GM20000 (cell line): ENCODE results near the gene CDH26.
"Not testable (repeated sequence)": the region's sequence is repeated elsewhere in the genome, so short reads cannot be mapped to it uniquely, and the experiment has no call there.

Experiments used
- DNase-seq: peaks from one replicate; pipeline ENCODE4 v3.0.0; 2012; ENCODE audit warnings: low spot score
- TF ChIP-seq, protein P1 (sequence below): IDR thresholded peaks from 2 replicates; pipeline ENCODE4 v1.5.1; 2012; ENCODE audit warnings: mild to moderate bottlenecking, control low read depth; ENCODE audit errors: extremely low read depth, missing control alignments

CDH26 gene

GRCh38 chr20:59949911-59950310 lies 8.3 kb upstream of the CDH26 start:
- TF ChIP-seq, protein P1, sequence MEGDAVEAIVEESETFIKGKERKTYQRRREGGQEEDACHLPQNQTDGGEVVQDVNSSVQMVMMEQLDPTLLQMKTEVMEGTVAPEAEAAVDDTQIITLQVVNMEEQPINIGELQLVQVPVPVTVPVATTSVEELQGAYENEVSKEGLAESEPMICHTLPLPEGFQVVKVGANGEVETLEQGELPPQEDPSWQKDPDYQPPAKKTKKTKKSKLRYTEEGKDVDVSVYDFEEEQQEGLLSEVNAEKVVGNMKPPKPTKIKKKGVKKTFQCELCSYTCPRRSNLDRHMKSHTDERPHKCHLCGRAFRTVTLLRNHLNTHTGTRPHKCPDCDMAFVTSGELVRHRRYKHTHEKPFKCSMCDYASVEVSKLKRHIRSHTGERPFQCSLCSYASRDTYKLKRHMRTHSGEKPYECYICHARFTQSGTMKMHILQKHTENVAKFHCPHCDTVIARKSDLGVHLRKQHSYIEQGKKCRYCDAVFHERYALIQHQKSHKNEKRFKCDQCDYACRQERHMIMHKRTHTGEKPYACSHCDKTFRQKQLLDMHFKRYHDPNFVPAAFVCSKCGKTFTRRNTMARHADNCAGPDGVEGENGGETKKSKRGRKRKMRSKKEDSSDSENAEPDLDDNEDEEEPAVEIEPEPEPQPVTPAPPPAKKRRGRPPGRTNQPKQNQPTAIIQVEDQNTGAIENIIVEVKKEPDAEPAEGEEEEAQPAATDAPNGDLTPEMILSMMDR: no peak
- no peak for DNase-seq

- TF ChIP-seq, protein P1: no peak
- no peak for DNase-seq
Measured at GRCh38 chr20:59954718-59955117, 3.5 kb upstream of the CDH26 start.

- TF ChIP-seq, protein P1: no peak
- no peak for DNase-seq
Measured at GRCh38 chr20:59955131-59955796, 3.0 kb upstream of the CDH26 start.

DNA sequence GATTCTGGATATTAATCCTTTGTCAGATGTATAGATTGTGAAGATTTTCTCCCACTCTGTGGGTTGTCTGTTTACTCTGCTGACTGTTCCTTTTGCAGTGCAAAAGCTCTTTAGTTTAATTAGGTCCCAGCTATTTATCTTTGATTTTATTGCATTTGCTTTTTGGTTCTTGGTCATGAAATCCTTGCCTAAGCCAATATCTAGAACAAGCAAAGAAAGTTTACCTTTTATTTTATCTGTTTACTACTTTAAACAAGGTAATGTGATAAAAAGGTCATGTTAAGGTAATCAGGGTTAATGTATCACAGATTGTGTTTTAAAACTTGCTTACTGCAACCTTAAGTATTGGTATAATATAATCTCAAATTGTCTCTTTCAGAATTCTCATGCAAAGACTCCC lies 655 bp upstream of the CDH26 start:
- not testable (repeated sequence) for DNase-seq

DNA sequence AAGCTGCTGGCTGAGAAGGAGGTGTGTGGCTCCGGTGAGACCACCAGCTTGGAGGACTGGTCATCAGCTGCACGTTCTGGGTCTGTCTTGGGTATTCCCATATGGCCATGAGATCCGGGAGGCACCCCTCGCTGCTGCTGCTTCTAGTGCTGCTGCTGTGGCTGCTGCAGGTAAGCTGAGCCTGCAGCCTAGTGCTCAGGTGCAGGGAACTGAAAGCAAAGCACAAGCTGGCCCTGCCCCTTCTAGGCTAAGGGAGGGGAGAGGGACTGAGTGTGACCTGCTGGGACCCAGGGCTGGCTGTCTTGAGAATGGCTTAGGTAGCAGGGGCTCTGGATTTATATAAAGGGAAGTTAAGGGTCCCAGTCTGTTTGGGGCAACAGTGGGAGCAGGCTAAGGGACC lies 403 bp downstream of the CDH26 start:
- DNase-seq: no peak
- TF ChIP-seq, protein P1: no peak

GRCh38 chr20:59961423-59961822 lies 3.2 kb downstream of the CDH26 start:
- TF ChIP-seq, protein P1: no peak
- no peak for DNase-seq

GRCh38 chr20:59962155-59962554 lies 3.9 kb downstream of the CDH26 start:
- no peak for DNase-seq
- TF ChIP-seq, protein P1: no peak

DNA sequence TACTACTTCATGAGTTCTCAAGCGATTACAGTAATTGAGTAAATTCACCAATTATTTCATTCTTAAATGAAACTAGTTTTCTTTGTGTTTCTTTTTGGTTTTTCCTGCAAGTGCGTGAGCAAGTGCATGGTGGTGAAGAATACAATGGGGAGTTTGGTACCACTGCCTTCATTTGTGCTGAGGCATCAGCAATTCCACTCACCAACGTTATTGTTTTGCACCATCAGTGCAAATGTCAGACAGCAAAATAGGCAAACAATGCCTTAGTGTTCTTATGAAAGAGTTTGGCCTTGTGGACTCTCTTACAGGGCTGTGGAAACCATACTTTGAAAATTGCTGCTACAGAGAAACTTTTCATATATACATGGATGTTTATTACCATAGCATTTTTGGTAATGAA lies 8.2 kb downstream of the CDH26 start:
- TF ChIP-seq, protein P1: no peak

More for the DNA sequence above, 8.2 kb downstream of the CDH26 start:
- DNase-seq: no peak
